Uterus (tissue), 2 donors: ENCODE measurements around the gene SYCE1.

ENCODE experiments used
- CTCF ChIP-seq, 4 experiments: fragments of 200-600 bp in 2 of 4; fragments of 450-650 bp in 2 of 4; sonication (generic) in 2 of 4; IDR thresholded peaks; one replicate each; pipeline ENCODE4 v1.5.1; 2016 to 2019; ENCODE audit warnings: antibody characterized with exemption in 4 of 4, mild to moderate bottlenecking in 2 of 4, moderate library complexity in 1 of 4
- POLR2A ChIP-seq, 2 donors: fragments of 450-650 bp; IDR thresholded peaks; one replicate each; pipeline ENCODE4 v1.6.1; 2016; ENCODE audit warnings: antibody characterized with exemption in 2 of 2, mild to moderate bottlenecking in 1 of 2, moderate library complexity in 1 of 2

- TF ChIP-seq CTCF (IDR thresholded peaks at IDR 0.05) (no peak), POLR2A (IDR thresholded peaks at IDR 0.05) (no peak)
Measured at GRCh38 chr10:133600657-133601056, 35.3 kb upstream of the SYCE1 start.
